GM23248 (cell line): ENCODE results near the gene WFDC5.

Experiments used
- EZH2 ChIP-seq: fragments of 200-600 bp; sonication (generic); IDR thresholded peaks from 2 replicates; pipeline ENCODE4 v1.6.1; 2018; ENCODE audit warnings: antibody characterized with exemption, mild to moderate bottlenecking; ENCODE audit not compliant: insufficient read depth, poor library complexity, severe bottlenecking
- EZH2phosphoT487 ChIP-seq: fragments of 200-600 bp; sonication (generic); IDR thresholded peaks from 2 replicates; pipeline ENCODE4 v1.6.1; 2018; ENCODE audit warnings: antibody characterized with exemption, moderate library complexity, mild to moderate bottlenecking, low read depth; ENCODE audit not compliant: insufficient read depth

DNA sequence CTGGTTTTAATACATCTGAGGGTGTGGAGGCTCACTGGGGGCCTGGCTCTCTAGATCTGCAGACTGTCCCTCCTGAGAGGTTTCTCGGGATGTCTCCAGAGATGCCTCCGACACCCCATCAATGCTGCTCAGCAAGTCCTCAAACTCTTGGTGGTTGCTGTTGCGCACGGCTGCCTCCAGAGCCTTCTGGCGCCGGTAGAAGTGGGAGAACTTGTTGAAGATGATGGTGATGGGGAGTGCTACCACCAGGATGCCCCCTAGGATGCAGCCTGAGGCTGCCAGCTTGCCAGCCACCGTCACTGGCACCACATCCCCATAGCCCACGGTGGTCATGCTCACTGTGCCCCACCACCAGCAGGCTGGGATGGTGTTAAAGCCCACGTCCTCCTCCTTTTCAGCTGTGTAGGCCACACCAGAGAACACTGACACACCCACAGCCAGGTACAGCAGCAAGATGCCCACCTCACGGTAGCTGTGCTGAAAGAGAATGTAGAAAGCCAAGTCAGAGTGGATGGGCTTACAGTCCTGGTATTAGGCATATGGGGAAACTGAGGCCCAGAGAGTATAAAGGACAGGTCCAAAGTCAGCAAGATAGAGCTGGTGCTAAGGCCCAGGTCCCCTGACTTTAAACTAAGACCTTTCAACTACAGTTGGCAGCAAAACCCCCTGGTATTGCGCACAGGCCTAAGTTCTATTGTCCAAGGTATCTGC lies 20.0 kb downstream of the WFDC5 start:
- TF ChIP-seq EZH2phosphoT487 (no peak), EZH2 (no peak)
